Coronary artery (tissue), 2 donors: ENCODE data around the gene SCIN.
"Not testable (repeated sequence)": the region's sequence is repeated elsewhere in the genome, so short reads cannot be mapped to it uniquely, and the experiment has no call there.

Source experiments
- DNase-seq: peaks from one replicate; pipeline ENCODE4 v3.0.0-alpha.2; 2017; ENCODE audit warnings: low spot score
- H3K27ac ChIP-seq, 2 donors: fragments of 200-600 bp; sonication (generic); one replicate each; pipeline ENCODE4 v1.5.1; 2016 to 2019
- H3K4me3 ChIP-seq: fragments of 200-600 bp; sonication (generic); 2 replicates; pipeline ENCODE4 v1.5.1; 2016; ENCODE audit warnings: mild to moderate bottlenecking, moderate library complexity
- CTCF ChIP-seq: fragments of 200-600 bp; sonication (generic); IDR thresholded peaks from one replicate; pipeline ENCODE4 v1.5.1; 2019; ENCODE audit warnings: antibody characterized with exemption

SCIN gene

GRCh38 chr7:12655161-12655560, 84.6 kb downstream of the SCIN start:
- TF ChIP-seq CTCF = no peak
- DNase-seq = no peak
- Histone ChIP-seq H3K27ac (no peak overlapping the region), H3K4me3 (no peak overlapping the region)

- not testable (repeated sequence) for DNase-seq, H3K27ac ChIP-seq, H3K4me3 ChIP-seq
These were observed 89.9 kb downstream of the SCIN start for GRCh38 chr7:12660423-12660822.

GRCh38 chr7:12660986-12661385, 90.5 kb downstream of the SCIN start:
- DNase-seq, H3K27ac ChIP-seq, H3K4me3 ChIP-seq: not testable (repeated sequence)

GRCh38 chr7:12661581-12661980, 91.1 kb downstream of the SCIN start:
- Histone ChIP-seq H3K4me3 (no peak overlapping the region), H3K27ac (no peak overlapping the region)
- TF ChIP-seq CTCF = no peak
- DNase-seq = no peak

GRCh38 chr7:12670000-12670729, 99.6 kb downstream of the SCIN start:
- TF ChIP-seq CTCF = no peak
- DNase-seq = no peak
- Histone ChIP-seq H3K27ac (no peak overlapping the region), H3K4me3 (no peak overlapping the region)

- DNase-seq = no peak
- Histone ChIP-seq H3K4me3 (no peak overlapping the region), H3K27ac (no peak overlapping the region)
- TF ChIP-seq CTCF = no peak
These were observed 100.4 kb downstream of the SCIN start for GRCh38 chr7:12670743-12671520.

GRCh38 chr7:12673436-12673835, 102.9 kb downstream of the SCIN start:
- not testable (repeated sequence) for H3K27ac ChIP-seq, DNase-seq, H3K4me3 ChIP-seq

GRCh38 chr7:12674053-12674452, 103.5 kb downstream of the SCIN start:
- TF ChIP-seq CTCF = no peak
- no peak overlapping the region for H3K4me3 ChIP-seq
- H3K27ac ChIP-seq = no peak overlapping the region
- no peak for DNase-seq
